HCT116 (cell line): ENCODE measurements around the gene KRTAP10-1. TPM values are rescaled to one million over a fixed set of nuclear protein-coding genes. Genes with fewer than 3 reads are reported as not detected.

ENCODE experiments used
- ATAC-seq: fragments of 200-7000 bp; cut with Tn5 transposase; 2 replicates; pipeline ENCODE4 v1.9.1; 2020; ENCODE audit warnings: mild to moderate bottlenecking, moderate library complexity
- BruUV-seq: library from RNA; stranded (reverse); fragments of 400-500 nt; replicated peaks from 2 replicates; lab custom pipeline; 2021; lab: Mats Ljungman, UMichigan
- CTCF ChIA-PET: fragments of 300-600 bp; sonication (Branson Sonifier 250); formaldehyde crosslinking; loops from one replicate; lab custom pipeline; 2021; ENCODE audit warnings: antibody characterized with exemption; lab: Charles Lee
- POLR2A ChIA-PET: fragments of 300-600, 350-600 bp; sonication (Branson Sonifier 250); formaldehyde crosslinking; loops from one replicate; lab custom pipeline; 2021; ENCODE audit warnings: antibody characterized with exemption; lab: Charles Lee
- RAD21 ChIA-PET, 2 experiments: fragments of 300-600 bp; sonication (Branson Sonifier 250); formaldehyde crosslinking; loops; one replicate each; lab custom pipeline; 2023; ENCODE audit warnings: low total read pairs in 2 of 2; ENCODE audit not compliant: uncharacterized antibody in 2 of 2, unreplicated experiment in 2 of 2, low non-redundant PET in 1 of 2; lab: Charles Lee
- DNase-seq: peaks from one replicate; pipeline ENCODE4 v3.0.0-alpha.2; 2010; ENCODE audit warnings: low read depth, low spot score
- H2AFZ ChIP-seq: fragments of 200-600 bp; shearing (Covaris generic), sonication (generic); 2 replicates; pipeline ENCODE4 v1.6.1; 2017; ENCODE audit warnings: low read depth, mixed run types, mixed read lengths, antibody characterized with exemption, low read length; ENCODE audit not compliant: poor library complexity, severe bottlenecking
- H3K27ac ChIP-seq: 2 replicates; pipeline ENCODE4 v1.5.1; 2012; ENCODE audit warnings: low read depth, low read length
- H3K27me3 ChIP-seq: fragments of 200-600 bp; sonication (generic); 2 replicates; pipeline ENCODE4 v1.6.1; 2016; ENCODE audit warnings: mixed run types, low read length, mixed read lengths; ENCODE audit not compliant: insufficient read depth
- H3K36me3 ChIP-seq, 2 experiments: fragments of 200-500 bp in 1 of 2; fragments of 200-600 bp in 1 of 2; sonication (Bioruptor generic) in 1 of 2; sonication (generic) in 1 of 2; 2 replicates each; pipeline versions ENCODE4 v1.5.1 to v1.6.1; 2014 to 2016; ENCODE audit warnings: low read length in 2 of 2, inconsistent platforms in 1 of 2, mixed read lengths in 1 of 2, mixed run types in 1 of 2; ENCODE audit not compliant: insufficient read depth in 2 of 2, control insufficient read depth in 1 of 2
- H3K4me1 ChIP-seq, 2 experiments: fragments of 200-600 bp in 1 of 2; sonication (generic) in 1 of 2; 2 replicates each; pipeline versions ENCODE4 v1.5.1 to v1.6.1; 2012 to 2017; ENCODE audit warnings: low read length in 2 of 2, inconsistent platforms in 1 of 2, mild to moderate bottlenecking in 1 of 2, mixed read lengths in 1 of 2, mixed run types in 1 of 2, moderate library complexity in 1 of 2; ENCODE audit not compliant: insufficient read depth in 2 of 2, control insufficient read depth in 1 of 2
- H3K4me2 ChIP-seq: fragments of 200-600 bp; sonication (generic); 2 replicates; pipeline ENCODE4 v1.6.1; 2017; ENCODE audit warnings: mixed run types, low read length, mixed read lengths
- H3K4me3 ChIP-seq, 2 experiments: fragments of 200-600 bp in 1 of 2; sonication (generic) in 1 of 2; replicated peaks in 1 of 2; 2 replicates each; pipeline ENCODE4 v1.5.1; 2011 to 2016; ENCODE audit warnings: low read length in 2 of 2, control low read depth in 1 of 2, low read depth in 1 of 2, mild to moderate bottlenecking in 1 of 2, mixed read lengths in 1 of 2, mixed run types in 1 of 2
- H3K79me2 ChIP-seq: fragments of 200-600 bp; sonication (generic); 2 replicates; pipeline ENCODE4 v1.6.1; 2017; ENCODE audit warnings: mild to moderate bottlenecking, mixed run types, low read length, moderate library complexity, mixed read lengths; ENCODE audit not compliant: insufficient read depth
- H3K9ac ChIP-seq: fragments of 200-600 bp; sonication (generic); 2 replicates; pipeline ENCODE4 v1.6.1; 2016; ENCODE audit warnings: low read length, mixed read lengths
- H3K9me2 ChIP-seq: fragments of 200-600 bp; sonication (generic), shearing (Covaris generic); 2 replicates; pipeline ENCODE4 v1.6.1; 2017; ENCODE audit warnings: mixed run types, mild to moderate bottlenecking, moderate library complexity; ENCODE audit not compliant: insufficient read depth
- H3K9me3 ChIP-seq, 2 experiments: fragments of 200-500 bp in 1 of 2; fragments of 200-600 bp in 1 of 2; sonication (Bioruptor generic) in 1 of 2; sonication (generic) in 1 of 2; 2 replicates each; pipeline ENCODE4 v1.6.1; 2014 to 2017; ENCODE audit warnings: low read length in 2 of 2, mixed read lengths in 2 of 2, inconsistent platforms in 1 of 2, low read depth in 1 of 2, mild to moderate bottlenecking in 1 of 2, mixed run types in 1 of 2, moderate library complexity in 1 of 2; ENCODE audit not compliant: control insufficient read depth in 1 of 2, insufficient read depth in 1 of 2
- H4K20me1 ChIP-seq: fragments of 200-600 bp; sonication (generic), shearing (Covaris generic); 2 replicates; pipeline ENCODE4 v1.6.1; 2017; ENCODE audit warnings: mixed run types, mild to moderate bottlenecking, moderate library complexity; ENCODE audit not compliant: insufficient read depth
- CEBPB ChIP-seq: IDR thresholded peaks from 2 replicates; pipeline ENCODE4 v1.6.1; 2012; ENCODE audit warnings: low read depth
- EGR1 ChIP-seq: IDR thresholded peaks from 2 replicates; pipeline ENCODE4 v1.6.1; 2012; ENCODE audit warnings: low read depth
- ELF1 ChIP-seq: IDR thresholded peaks from 2 replicates; pipeline ENCODE4 v1.6.1; 2012; ENCODE audit warnings: low read depth, borderline replicate concordance
- EZH2phosphoT487 ChIP-seq: fragments of 200-600 bp; IDR thresholded peaks from 2 replicates; pipeline ENCODE4 v1.6.1; 2018; ENCODE audit warnings: antibody characterized with exemption, borderline replicate concordance
- FOSL1 ChIP-seq: IDR thresholded peaks from 2 replicates; pipeline ENCODE4 v1.6.1; 2012; ENCODE audit warnings: low read depth
- POLR2A ChIP-seq: IDR thresholded peaks from 2 replicates; pipeline ENCODE4 v1.7.0; 2011; ENCODE audit warnings: borderline replicate concordance; ENCODE audit not compliant: insufficient read depth, insufficient read length; ENCODE audit errors: extremely low read depth
- REST ChIP-seq: IDR thresholded peaks from 2 replicates; pipeline ENCODE4 v1.6.1; 2012; ENCODE audit warnings: low read depth
- SIN3A ChIP-seq: IDR thresholded peaks from 2 replicates; pipeline ENCODE4 v1.6.1; 2012; ENCODE audit warnings: low read depth
- SRF ChIP-seq: IDR thresholded peaks from 2 replicates; pipeline ENCODE4 v1.6.1; 2012; ENCODE audit warnings: low read depth
- ZBTB33 ChIP-seq: IDR thresholded peaks from 2 replicates; pipeline ENCODE4 v1.6.1; 2011; ENCODE audit warnings: mild to moderate bottlenecking, low read length, moderate library complexity; ENCODE audit not compliant: insufficient replicate concordance; ENCODE audit errors: extremely low read depth
- ZNF274 ChIP-seq: fragments of 200-500 bp; sonication (Bioruptor generic); IDR thresholded peaks from 2 replicates; pipeline ENCODE4 v1.6.1; 2014; ENCODE audit warnings: mild to moderate bottlenecking, low read depth, low read length, inconsistent platforms
- intact Hi-C: fragments of 100-400 bp; cut with micrococcal nuclease; formaldehyde crosslinking; loops from 2 replicates; pipeline ENCODE4 v1.10.0; 2022
- total RNA-seq: library from RNA; stranded (reverse); gene quantifications from one replicate; pipeline ENCODE4 v1.2.1, GENCODE V29; 2021; ENCODE audit not compliant: unreplicated experiment

The KRTAP10-1 gene
- total RNA-seq, 1 experiment from 2014 or later: not detected

GRCh38 chr21:44572959-44573583 is 33.1 kb upstream of the KRTAP10-1 start:
- H3K27ac ChIP-seq: no peak overlapping the region
- BruUV-seq: no TSS peak
- peaks cover 0 to 3% of the 10 kb centered on the region in 2 experiments; a peak in 1 of 4 replicates for H3K4me1 ChIP-seq
- H3K4me2 ChIP-seq: no peak overlapping the region
- intact Hi-C loops: no loop called here
- H2AFZ ChIP-seq: no peak overlapping the region
- no peak overlapping the region for H3K4me3 ChIP-seq
- ATAC-seq (no peak), DNase-seq (no peak)
- H3K9me2 ChIP-seq: no peaks in the 10 kb centered on the region
- no peaks in the 10 kb centered on the region for H3K36me3 ChIP-seq
- POLR2A ChIA-PET: no interaction called here
- RAD21 ChIA-PET: no interaction called here
- no peaks in the 10 kb centered on the region for H3K79me2 ChIP-seq
- peaks cover 6% of the 10 kb centered on the region; the same call in 1 of the 2 replicates for H3K27me3 ChIP-seq
- TF ChIP-seq ELF1: no peak
- TF ChIP-seq SRF: no peak
- no peak for TF ChIP-seq POLR2A
- TF ChIP-seq FOSL1: no peak
- TF ChIP-seq ZBTB33: no peak
- TF ChIP-seq SIN3A: no peak
- no peak for TF ChIP-seq EGR1
- no peak for TF ChIP-seq CEBPB
- TF ChIP-seq REST: no peak
- no peak for TF ChIP-seq EZH2phosphoT487
- no peak for TF ChIP-seq ZNF274
- H3K9me3 ChIP-seq: peaks cover 0 to 4% of the 10 kb centered on the region in 2 experiments; a peak in 2 of 4 replicates
- H4K20me1 ChIP-seq: no peaks in the 10 kb centered on the region
- no peak overlapping the region for H3K9ac ChIP-seq
- CTCF ChIA-PET: no interaction called here
